Cortex of kidney (tissue), 1 donor: ENCODE data around the gene SLC12A3.

Experiments
- DNase-seq: peaks from one replicate; lab custom pipeline; 2025; lab: John Stamatoyannopoulos, UW

Gene SLC12A3, protein sequence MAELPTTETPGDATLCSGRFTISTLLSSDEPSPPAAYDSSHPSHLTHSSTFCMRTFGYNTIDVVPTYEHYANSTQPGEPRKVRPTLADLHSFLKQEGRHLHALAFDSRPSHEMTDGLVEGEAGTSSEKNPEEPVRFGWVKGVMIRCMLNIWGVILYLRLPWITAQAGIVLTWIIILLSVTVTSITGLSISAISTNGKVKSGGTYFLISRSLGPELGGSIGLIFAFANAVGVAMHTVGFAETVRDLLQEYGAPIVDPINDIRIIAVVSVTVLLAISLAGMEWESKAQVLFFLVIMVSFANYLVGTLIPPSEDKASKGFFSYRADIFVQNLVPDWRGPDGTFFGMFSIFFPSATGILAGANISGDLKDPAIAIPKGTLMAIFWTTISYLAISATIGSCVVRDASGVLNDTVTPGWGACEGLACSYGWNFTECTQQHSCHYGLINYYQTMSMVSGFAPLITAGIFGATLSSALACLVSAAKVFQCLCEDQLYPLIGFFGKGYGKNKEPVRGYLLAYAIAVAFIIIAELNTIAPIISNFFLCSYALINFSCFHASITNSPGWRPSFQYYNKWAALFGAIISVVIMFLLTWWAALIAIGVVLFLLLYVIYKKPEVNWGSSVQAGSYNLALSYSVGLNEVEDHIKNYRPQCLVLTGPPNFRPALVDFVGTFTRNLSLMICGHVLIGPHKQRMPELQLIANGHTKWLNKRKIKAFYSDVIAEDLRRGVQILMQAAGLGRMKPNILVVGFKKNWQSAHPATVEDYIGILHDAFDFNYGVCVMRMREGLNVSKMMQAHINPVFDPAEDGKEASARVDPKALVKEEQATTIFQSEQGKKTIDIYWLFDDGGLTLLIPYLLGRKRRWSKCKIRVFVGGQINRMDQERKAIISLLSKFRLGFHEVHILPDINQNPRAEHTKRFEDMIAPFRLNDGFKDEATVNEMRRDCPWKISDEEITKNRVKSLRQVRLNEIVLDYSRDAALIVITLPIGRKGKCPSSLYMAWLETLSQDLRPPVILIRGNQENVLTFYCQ

DNA sequence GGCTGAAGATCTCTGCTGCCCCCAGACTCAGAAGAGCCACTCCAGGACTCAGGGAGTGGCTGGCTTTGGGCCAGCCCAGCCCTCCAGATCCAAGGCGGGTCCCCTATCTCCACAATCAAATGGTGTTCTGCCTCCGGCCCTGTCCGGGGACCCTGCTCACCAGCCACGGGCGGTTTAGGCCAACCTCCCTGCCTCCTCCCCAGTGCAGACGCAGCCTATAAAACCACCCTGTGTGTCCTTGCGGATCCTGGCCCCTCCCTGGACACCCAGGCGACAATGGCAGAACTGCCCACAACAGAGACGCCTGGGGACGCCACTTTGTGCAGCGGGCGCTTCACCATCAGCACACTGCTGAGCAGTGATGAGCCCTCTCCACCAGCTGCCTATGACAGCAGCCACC lies at the start of gene SLC12A3:
SLC12A3 (plus strand) TSS at position 248 of the 400 bp plus-strand sequence; CDS start at position 277, 29 bp downstream.
- no peak for DNase-seq

DNA sequence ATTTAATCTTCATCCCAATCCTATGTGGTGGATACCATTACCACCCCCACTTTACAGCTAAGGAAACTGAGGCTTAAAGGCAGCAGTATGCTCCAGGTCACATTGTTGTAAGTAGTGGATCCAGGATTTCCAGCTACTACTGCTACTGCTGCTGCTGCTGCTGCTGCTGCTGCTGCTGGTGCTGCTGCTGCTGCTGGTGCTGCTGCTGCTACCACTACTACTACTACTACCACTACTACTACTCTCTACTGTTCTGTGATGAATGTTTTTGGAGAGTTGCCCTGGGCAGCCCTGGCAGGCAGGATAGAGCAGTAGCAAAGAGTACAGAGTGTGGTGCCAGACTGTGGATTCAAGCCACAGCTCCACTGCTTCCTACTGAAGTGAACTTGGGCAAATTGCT lies 49.3 kb upstream of the SLC12A3 start:
- DNase-seq: no peak

DNA sequence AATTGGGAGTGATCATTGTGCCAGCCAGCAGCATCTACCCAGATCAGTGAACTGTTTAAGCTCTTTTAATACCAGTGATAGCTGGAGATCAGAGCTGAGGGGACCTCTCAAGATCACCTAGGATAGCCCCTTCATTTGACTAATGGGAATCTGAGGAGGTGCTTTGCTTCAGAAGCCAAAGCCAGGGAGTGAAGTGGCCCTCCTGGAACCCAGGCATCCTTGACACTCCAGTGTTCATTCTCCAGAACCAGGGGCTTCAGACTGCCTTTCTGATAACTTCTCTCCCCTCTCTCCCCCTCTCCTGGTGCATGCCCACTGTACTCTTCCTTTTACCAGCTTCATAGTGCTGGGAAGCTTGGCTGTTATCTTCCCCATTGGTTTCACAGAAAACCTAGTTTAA lies 48.0 kb upstream of the SLC12A3 start:
- DNase-seq: no peak

DNA sequence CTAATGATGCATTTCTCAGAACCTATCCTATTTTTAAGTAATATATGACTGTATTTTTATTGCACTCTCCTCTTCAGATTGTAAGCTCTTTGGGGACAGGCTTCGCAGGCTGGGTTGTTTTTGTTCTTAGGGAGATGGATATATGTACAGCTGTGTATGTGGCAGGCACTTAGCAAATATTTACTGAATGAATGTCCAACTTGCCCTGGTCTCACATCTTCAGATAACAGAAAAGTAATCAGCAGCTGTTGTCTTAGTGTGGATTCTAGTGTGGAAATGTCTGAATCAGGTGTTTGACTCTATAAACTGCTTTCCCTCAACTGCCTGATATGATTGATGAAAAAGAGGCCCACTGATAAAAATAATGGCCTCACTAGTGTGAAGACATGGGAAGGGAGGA lies 47.1 kb upstream of the SLC12A3 start:
- no peak for DNase-seq

DNA sequence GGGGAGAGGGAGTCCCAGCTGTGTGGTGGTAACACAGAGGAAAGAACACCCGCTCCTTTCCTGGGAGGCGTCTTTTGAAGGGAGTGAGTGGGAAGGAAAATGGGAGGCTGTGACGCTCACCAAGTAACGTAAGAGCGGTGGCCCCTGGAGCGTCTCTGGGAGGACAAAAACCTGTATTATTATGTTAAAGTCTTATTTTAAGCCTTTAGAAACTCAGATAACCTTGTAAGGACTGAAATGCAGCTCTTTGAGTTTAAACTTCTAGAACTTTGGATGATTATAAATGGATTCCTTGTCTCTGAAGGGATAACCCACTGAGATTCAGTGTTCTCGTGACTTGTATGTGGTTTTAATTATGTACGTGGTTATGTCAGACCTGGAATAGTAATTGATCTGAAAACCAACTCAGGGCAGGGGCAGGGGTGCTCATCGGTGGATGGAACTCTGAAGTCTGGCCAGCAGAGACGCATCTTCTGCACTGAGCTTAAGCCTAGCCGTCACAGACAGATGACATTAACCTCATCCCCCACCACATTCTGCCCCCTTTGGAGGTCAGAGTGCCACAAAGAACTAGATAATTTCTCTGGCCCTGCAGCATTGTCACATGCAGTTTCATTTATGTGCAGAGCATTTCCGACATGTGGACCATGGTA lies 41.8 kb upstream of the SLC12A3 start:
- no peak for DNase-seq

DNA sequence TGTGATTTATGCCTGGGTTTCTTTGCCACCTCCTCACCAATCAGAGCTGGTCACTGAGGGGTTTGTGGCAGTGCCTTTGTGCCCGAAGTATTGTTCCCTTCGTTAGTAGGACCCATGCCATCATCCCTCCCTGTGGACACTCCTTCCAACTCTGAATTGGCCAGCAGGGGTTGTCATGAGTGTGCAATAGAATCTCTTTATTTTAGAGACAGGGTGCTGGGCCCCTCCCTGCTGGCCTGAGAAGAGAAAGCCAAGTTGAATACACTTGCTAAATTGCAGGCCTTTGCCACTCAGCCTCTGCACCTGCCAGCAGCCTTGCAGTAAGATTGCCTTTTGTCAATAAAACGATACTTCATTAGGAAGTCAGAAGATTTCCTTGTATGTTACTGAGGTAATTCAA lies 40.7 kb upstream of the SLC12A3 start:
- no peak for DNase-seq

DNA sequence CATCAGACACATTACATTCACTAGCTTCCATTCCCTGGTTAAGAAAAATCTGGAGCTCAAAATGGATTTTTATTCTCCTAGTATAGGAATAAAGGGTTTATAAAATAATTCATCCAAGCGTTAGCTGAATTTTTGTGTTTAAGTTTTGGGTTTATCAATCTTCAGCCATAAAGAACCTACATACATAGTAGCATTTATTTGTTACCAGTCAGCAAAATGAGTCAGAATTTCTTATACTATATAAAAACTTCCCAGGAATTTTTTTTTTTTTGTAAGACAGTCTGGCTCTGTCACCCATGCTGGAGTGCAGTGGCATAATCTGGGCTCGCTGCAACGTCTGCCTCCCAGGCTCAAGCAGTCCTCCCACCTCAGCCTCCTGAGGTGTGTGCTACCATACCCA lies 40.2 kb upstream of the SLC12A3 start:
- DNase-seq: no peak

DNA sequence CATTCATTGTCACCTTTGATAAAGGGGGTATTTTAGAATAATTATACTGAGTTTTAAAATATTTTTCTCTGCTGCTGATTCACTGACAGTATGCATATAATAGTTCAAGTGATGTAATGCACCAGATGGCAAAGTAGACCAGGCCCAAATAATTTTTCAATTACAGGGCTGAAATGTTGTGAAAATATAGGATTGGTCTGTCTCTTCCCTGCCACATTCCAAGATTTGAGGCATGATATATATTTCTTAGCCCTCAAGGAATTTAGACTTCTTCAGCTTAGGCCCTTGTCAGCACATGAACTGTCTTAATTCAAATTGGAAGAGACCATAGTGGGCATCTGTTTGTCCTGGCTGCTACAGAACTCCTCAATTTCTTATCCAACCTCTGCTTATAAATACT lies 39.2 kb upstream of the SLC12A3 start:
- DNase-seq: no peak

DNA sequence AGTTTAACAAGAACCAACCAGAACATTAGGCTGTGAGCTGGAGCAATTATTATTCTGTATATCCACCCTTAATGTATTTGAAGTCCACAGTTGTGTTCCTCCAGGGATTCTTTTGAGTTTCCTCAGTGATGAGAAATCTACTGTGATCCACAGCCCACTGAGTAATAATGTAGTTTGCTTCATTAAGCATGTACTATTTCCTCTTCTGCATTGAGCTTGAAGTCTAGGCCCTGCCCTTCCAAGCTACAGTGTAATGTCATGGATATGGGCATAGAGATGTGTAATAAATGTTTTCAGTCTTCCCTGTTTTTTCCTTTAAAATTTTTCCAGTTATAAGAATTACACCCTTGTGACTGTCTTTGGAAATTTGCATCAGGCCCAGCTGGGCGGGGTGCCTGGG lies 36.4 kb upstream of the SLC12A3 start:
- no peak for DNase-seq

DNA sequence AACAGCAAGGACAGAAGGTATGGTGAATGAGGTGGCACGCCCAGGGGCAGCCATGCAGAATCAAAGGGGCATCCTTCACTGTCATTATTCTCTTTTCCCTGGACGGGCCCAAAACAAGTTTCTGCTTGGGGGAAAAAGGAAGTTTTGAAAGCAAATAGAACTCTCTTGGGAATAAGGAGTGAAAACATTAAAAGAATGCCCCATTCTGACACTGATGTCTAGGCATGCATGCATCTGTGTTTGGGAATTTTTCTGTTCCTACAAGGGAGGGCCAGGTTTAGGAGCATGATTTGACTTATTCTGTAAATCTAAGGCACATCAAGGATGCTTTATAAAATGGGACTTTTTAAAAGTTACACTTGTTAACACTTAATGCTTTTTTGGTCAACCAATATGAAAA lies 34.3 kb upstream of the SLC12A3 start:
- DNase-seq: no peak

DNA sequence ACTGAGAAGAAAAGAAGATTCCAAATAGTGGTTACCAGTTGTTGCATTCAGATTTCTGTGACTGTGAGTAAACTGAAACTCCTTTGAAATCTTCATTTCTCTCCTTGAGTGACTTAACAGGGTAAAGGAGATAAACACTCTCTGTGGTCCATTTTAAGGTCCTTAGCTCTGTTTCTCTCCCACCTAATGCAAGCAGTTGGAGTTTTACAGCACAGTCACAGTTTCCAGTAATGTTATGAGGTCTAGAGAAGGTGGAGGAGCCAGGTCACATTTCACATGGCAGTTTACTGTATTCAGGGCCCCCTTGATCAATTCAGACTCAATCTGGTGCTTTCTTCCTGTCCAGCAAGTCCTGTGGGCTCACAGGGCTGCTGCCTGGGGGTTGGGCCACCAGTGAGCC lies 32.2 kb upstream of the SLC12A3 start:
- DNase-seq: no peak

DNA sequence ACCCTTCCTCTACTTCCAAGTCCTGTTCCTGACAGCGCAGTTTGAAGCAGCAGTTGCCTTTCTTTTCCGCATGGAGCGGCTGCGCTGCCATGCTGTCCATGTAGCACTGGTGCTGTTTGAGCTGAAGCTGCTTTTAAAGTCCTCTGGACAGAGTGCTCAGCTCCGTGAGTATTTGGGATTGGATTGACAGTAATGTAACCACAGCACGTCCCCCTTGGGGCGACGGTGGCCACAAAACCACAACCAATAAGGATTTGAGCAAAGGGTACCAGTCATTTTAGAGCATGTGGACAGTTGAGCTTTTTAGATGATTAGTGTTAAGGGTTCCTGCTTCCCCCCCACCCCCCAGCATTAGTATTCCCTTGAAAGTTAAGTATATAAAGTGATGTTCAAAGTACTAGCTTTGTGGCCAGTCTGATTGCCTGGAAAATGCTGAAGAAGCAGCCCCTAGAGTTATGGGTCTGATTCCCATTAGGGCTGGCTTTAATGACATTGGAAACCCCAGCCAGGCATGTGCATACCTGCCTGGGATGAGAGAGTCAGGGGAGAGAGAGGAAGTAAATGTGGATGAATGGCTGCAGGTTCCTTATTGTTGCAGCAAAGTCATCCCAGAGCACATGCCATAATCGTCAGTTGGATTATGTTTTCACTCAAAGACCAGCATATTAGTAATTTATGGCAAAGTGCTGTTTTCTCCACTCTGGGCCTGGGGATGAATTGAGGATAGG lies 31.6 kb upstream of the SLC12A3 start:
- no peak for DNase-seq

DNA sequence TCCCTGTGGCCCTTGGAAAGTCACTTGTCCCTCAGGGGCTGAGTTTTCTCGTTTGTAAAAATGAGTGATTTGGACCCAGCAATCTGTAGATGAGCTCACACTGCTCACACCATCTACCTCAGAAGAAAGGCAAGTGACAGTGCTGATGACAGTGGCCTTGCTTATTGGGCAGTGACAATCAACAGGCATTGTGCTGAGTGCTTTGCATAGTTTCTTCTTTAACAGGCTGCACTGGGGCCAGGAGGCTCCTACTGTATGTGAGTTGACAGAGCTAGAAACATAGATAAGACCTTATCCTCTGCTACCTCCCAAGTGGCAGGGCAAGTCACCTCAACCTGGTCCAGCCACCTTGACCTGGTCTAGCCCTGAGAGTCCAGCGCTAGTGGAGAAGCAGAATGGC lies 29.7 kb upstream of the SLC12A3 start:
- DNase-seq: no peak

DNA sequence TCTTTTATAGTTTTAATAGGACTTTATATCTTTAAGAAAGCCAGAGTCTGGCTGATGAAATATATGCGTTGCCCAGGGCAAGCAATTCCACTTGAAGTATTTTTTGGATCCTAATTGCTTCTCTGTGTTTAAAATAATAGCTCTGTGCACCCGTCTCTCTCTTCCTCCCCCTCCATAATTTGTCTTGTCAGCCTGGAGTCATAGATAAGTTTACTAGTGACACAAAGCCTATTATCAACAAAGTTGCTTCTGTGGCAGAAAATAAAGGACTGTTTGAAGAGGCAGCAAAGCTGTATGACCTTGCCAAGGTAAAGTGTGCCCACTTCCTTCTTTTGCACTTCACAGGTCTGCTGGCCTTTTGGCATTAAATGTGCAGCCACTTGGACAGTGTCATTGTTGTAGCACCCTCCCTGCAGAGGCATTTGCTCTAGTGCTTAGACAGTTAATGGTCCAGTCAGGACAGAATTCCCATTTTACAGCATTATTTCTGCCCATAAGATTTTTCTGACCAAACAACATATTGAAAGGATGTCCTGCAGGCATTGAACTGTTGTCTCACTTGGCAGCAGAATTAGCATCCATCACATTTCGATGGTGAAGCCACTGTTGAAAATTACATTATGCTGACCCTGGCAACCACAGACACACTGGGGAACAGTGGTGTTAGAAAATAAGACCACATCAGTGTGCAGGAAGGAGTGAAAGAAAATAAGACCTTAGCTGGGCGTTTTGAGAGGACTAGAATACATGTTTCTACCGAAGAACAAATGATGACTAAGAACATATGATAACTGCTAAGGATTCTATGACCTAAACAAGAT lies 28.4 kb upstream of the SLC12A3 start:
- no peak for DNase-seq

DNA sequence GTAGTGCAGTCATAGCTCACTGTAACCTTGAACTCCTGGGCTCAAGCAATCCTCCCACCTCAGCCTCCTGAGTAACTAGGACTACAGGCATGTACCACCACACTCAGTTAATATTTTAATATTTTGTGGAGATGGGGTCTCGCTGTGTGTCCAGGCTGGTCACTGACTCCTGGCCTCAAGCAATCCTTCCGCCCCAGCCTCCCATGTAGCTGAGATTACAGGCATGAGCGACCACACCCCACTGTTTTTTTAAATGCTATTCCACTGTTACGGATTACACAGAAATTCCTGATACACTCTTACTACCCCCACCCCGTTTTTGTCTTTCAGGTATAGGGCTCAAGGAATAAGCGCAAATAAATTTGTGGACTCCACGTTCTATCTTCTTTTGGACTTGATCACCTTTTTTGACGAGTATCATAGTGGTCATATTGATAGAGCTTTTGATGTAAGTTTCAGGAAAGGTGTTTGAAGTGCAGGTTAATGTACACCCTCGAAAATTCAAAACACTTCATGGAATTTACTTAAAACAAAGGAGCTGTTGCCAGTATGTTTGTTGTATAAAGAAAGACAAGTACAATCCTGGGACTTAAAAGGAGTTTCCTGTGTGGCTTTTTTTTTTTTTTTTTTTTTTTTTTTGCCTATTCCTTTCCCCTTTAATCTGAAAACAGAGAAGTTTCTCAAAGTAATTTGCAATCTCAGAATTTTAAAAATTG lies 26.2 kb upstream of the SLC12A3 start:
- no peak for DNase-seq

DNA sequence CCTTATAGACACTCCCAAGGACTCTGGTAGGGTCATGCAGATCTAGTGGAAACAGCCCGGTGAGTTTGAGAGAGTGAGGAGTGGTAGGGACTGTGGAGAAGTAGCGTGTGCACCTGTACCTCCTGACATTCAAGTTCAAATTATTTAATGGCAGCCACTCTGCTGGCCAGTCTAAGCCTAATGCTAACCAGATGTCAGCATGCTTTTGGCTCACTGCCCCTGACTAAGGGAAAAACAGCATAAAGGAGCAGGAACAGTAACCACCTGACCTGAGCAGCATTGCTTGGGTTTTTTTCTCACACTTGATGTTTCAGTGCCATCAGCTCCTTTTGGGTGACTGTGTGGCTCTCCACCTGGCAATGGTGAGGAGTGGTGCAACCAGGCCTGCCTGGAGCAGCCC lies 23.8 kb upstream of the SLC12A3 start:
- DNase-seq: no peak

DNA sequence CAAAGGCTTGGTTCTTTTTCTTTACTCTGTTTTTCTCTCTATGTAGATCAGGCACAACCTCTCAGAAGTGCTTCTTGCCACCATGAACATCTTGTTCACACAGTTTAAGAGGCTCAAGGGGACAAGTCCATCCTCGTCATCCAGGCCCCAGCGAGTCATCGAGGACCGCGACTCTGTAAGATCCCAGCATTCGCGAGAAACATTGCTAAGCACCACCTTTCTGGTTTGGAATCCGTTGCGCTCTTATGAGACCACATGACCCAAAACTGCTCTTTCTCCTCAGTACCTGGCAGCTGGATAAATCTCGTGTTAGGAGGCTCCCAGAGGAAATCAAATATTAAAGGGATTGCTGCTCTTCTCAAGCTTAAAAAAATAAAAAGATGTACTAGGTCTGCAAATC lies 23.3 kb upstream of the SLC12A3 start:
- DNase-seq: no peak

DNA sequence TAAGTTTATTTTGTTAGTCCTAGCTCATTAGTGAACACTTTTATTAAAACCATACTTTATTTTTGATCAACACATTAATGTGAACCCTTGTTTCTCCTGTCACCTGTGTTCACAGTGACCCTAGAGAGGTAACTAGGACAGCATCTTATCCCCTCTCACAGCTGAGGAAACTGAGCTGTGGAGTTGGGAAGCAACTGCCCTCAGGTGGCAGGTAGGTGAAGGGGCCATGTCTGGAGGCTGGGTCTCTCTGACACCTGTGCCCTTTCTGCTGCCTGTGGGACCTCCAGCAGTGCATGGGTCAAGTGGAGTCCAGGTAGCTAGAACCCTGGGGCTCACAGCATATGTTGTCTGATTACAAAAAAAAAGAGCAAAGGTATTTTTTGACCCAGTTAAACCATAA lies 22.9 kb upstream of the SLC12A3 start:
- DNase-seq: no peak

DNA sequence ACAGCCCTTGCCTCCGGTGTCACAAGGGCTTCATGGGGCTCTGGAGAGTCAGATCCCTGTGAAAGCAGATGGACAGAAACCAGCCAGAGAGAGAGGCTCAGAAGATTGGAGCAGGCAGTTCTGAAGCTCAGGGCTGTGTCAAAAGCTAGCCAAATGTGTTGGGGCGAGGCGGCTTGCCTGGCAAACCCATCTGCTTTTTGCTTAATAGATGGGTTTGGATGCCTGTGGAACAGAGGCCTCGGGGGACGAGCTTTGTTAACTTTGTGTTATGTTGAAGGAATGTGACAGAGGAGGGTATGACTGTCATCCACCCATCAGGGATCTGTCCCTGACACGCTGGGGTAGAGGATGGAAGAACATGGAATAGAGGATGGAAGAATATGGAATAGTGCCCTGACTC lies 21.0 kb upstream of the SLC12A3 start:
- no peak for DNase-seq
